Stimulated activated CD4-positive, alpha-beta T cell treated with anti-CD3 and anti-CD28 coated beads, TNF-alpha, amount 100 ng/mL, for 1 hour (primary cell): ENCODE data around the gene LCE2C.

Experiments
- DNase-seq, 3 donors: peaks; one replicate each; pipeline ENCODE4 v3.0.0-alpha.2; 2020; ENCODE audit warnings: low read depth in 3 of 3, low spot score in 1 of 3

The LCE2C gene

GRCh38 chr1:152718238-152718637 lies 43.2 kb downstream of the LCE2C start:
- no peak for DNase-seq

- no peak for DNase-seq
Measured at GRCh38 chr1:152725261-152725660, 50.2 kb downstream of the LCE2C start.
